Aorta (tissue), 4 donors: ENCODE data around the gene NSFL1C. TPM values are rescaled to one million over a fixed set of nuclear protein-coding genes. Genes with fewer than 3 reads are reported as not detected.

ENCODE experiments used
- polyA plus RNA-seq, 2 donors: library from polyadenylated mRNA; stranded (reverse); fragments of 200-250 nt; gene quantifications; one replicate each; pipeline ENCODE4 v1.2.3, GENCODE V29; 2013
- total RNA-seq, 2 donors: library from RNA; stranded (reverse); fragmentation: NEBNext Ultra II Directional; extraction: Animal tissue kit (Norgen Biotek cat#: 25700); gene quantifications; one replicate each; pipeline ENCODE4 v1.2.1, GENCODE V29; 2021
- donor health status: healthy with polysubstance abuse.
- donor health status: Bipolar disorder and iron deficiency.
- donor health status: DM: no; HTN: no; CAD: no.
- donor health status: DM: yes; HTN: yes; CAD: no.

Gene NSFL1C
- total and polyA plus RNA-seq, 4 donors, result 35.6 to 71.3 (median 60.5) TPM

Other genes starting within 250 kb of the NSFL1C start
- not detected for gene RAD21L1, start 240.8 kb downstream of the NSFL1C start, total RNA-seq
- not detected for gene RAD21L1, start 240.8 kb downstream of the NSFL1C start, polyA plus RNA-seq
- gene SNPH, start 200.6 kb downstream of the NSFL1C start, total RNA-seq, result 1 to 10 TPM; 4.9 to 6.2 TPM
- gene SNPH, start 200.6 kb downstream of the NSFL1C start, polyA plus RNA-seq, result 1 to 10 TPM; 1.3 to 6.8 TPM
- gene SDCBP2, start 137.7 kb downstream of the NSFL1C start, total RNA-seq, result 1 to 10 TPM; 5.3 to 6.9 TPM
- gene SDCBP2, start 137.7 kb downstream of the NSFL1C start, polyA plus RNA-seq, result 10 to 100 TPM in 1 of 2 donors, 1 to 10 TPM in 1; 4.0 to 63.4 TPM
- 100 to 1,000 TPM; 249 to 273 TPM for gene FKBP1A, start 73.8 kb downstream of the NSFL1C start, total RNA-seq
- gene FKBP1A, start 73.8 kb downstream of the NSFL1C start, polyA plus RNA-seq, result 100 to 1,000 TPM; 105 to 202 TPM
- gene SIRPB2, start 24.6 kb upstream of the NSFL1C start, total RNA-seq, result 10 to 100 TPM; 12.9 to 27.3 TPM
- gene SIRPB2, start 24.6 kb upstream of the NSFL1C start, polyA plus RNA-seq, result 1 to 10 TPM in 1 of 2 donors, under 1 TPM in 1; 1.00 to 4.1 TPM
- under 1 TPM; 0.30 to 0.42 TPM for gene SIRPD, start 90.9 kb upstream of the NSFL1C start, total RNA-seq
- not detected for gene SIRPD, start 90.9 kb upstream of the NSFL1C start, polyA plus RNA-seq
- 1 to 10 TPM; 1.8 to 3.1 TPM for gene SIRPB1, start 153.2 kb upstream of the NSFL1C start, total RNA-seq
- gene SIRPB1, start 153.2 kb upstream of the NSFL1C start, polyA plus RNA-seq, result 1 to 10 TPM in 1 of 2 donors, under 1 TPM in 1; 0.36 to 1.6 TPM
- under 1 TPM in 1 of 2 donors, not detected in 1; 0.87 TPM for gene SIRPG, start 190.9 kb upstream of the NSFL1C start, total RNA-seq
- gene SIRPG, start 190.9 kb upstream of the NSFL1C start, polyA plus RNA-seq, result not detected